Endothelial cell of umbilical vein (primary cell): ENCODE measurements around the gene ANKIB1.

Experiments used
- CTCF ChIP-seq, 2 donors: IDR thresholded peaks; 1 replicate in 1 of 2; 2 replicates in 1 of 2; pipeline ENCODE4 v1.5.1; 2011; ENCODE audit warnings: low read length in 2 of 2, mild to moderate bottlenecking in 2 of 2, moderate library complexity in 2 of 2, control low read depth in 1 of 2, inconsistent platforms in 1 of 2, low read depth in 1 of 2; ENCODE audit not compliant: insufficient read depth in 1 of 2; ENCODE audit errors: extremely low read depth in 1 of 2
- EZH2 ChIP-seq: IDR thresholded peaks from 2 replicates; pipeline ENCODE4 v1.6.1; 2012; ENCODE audit warnings: borderline replicate concordance, low read depth, mild to moderate bottlenecking, moderate library complexity, low read length, inconsistent platforms; ENCODE audit not compliant: severe bottlenecking
- FOS ChIP-seq: IDR thresholded peaks from 2 replicates; pipeline ENCODE4 v1.6.1; 2011; ENCODE audit warnings: mild to moderate bottlenecking, low read length, moderate library complexity, borderline replicate concordance; ENCODE audit not compliant: insufficient read depth
- GATA2 ChIP-seq: IDR thresholded peaks from 2 replicates; pipeline ENCODE4 v1.7.0; 2011; ENCODE audit warnings: low read depth, mild to moderate bottlenecking, moderate library complexity, mixed read lengths, low read length; ENCODE audit not compliant: insufficient read length, insufficient read depth
- JUN ChIP-seq: IDR thresholded peaks from 2 replicates; pipeline ENCODE4 v1.6.1; 2011; ENCODE audit warnings: borderline replicate concordance, low read depth; ENCODE audit not compliant: insufficient read length, insufficient read depth
- MAX ChIP-seq: IDR thresholded peaks from 2 replicates; pipeline ENCODE4 v1.6.1; 2011; ENCODE audit not compliant: insufficient read depth, insufficient read length
- MYC ChIP-seq: IDR thresholded peaks from one replicate; pipeline ENCODE4 v1.6.1; 2011; ENCODE audit warnings: mild to moderate bottlenecking, low read depth, low read length
- POLR2A ChIP-seq: IDR thresholded peaks from 2 replicates; pipeline ENCODE4 v1.6.1; 2012; ENCODE audit warnings: low read depth, mild to moderate bottlenecking, control low read depth, low read length
- POLR2AphosphoS5 ChIP-seq: IDR thresholded peaks from 2 replicates; pipeline ENCODE4 v1.6.1; 2012; ENCODE audit warnings: low read depth, mild to moderate bottlenecking, control low read depth, low read length, moderate library complexity; ENCODE audit not compliant: insufficient read depth

GRCh38 chr7:92279396-92280031 is 33.7 kb downstream of the ANKIB1 start:
- TF ChIP-seq CTCF (IDR thresholded peaks at IDR 0.05; ENCODE audit: extremely low read depth in 1 of 2, insufficient read depth in 1 of 2, low read depth in 1 of 2, low read length in 2 of 2), result no peak
- no peak for TF ChIP-seq POLR2A
- TF ChIP-seq FOS, result no peak
- TF ChIP-seq EZH2, result no peak
- no peak for TF ChIP-seq MAX
- TF ChIP-seq MYC, result no peak
- TF ChIP-seq POLR2AphosphoS5, result no peak
- no peak for TF ChIP-seq GATA2
- TF ChIP-seq JUN, result no peak
